ENCODE measurements around the gene RCAN2.

- TF ChIP-seq ARNTL (CRISPR knock-in tag; IDR thresholded peaks at IDR 0.05; ENCODE audit: borderline replicate concordance, low read depth) (no peak), RARB (CRISPR knock-in tag; IDR thresholded peaks at IDR 0.05) (no peak), GLIS3 (CRISPR knock-in tag; IDR thresholded peaks at IDR 0.05) (no peak), CSDC2 (CRISPR knock-in tag; IDR thresholded peaks at IDR 0.05) (no peak), ZNF70 (CRISPR knock-in tag; IDR thresholded peaks at IDR 0.05) (no peak), ISL1 (CRISPR knock-in tag; IDR thresholded peaks at IDR 0.05) (no peak), PATZ1 (CRISPR knock-in tag; IDR thresholded peaks at IDR 0.05; ENCODE audit: borderline replicate concordance) (no peak), ESRRG (CRISPR knock-in tag; IDR thresholded peaks at IDR 0.05) (no peak), CSRNP3 (CRISPR knock-in tag; IDR thresholded peaks at IDR 0.05) (no peak), PPARA (CRISPR knock-in tag; IDR thresholded peaks at IDR 0.05; ENCODE audit: borderline replicate concordance) (no peak), CREB5 (CRISPR knock-in tag; IDR thresholded peaks at IDR 0.05; ENCODE audit: low read depth) (no peak), BACH2 (CRISPR knock-in tag; IDR thresholded peaks at IDR 0.05; ENCODE audit: borderline replicate concordance) (no peak)
Measured at GRCh38 chr6:46219661-46220060, 271.6 kb downstream of the RCAN2 start.

Measured in SK-N-SH treated with all-trans-retinoic acid at 6 μM for 48 hours (cell line).